Measurements from ENCODE around the gene NOS1.

NOS1 gene

DNA sequence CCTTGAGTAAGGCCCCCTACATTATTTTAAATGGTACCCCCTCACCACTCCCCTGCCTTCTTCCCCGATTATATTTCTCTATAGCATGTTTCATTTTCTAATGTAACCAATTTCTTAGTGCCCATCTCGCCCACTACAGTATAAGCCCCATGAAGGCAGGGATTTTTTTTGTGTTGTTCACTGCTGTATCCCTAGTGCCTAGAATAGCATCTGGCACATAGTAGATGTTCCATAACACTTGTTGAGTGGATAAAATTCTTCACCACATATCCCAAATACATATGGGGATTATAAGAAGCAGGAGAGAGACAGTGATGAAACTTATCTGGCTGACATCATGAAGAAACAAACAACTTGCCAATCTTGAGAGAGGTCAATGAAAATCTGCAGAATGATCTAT lies 182.7 kb downstream of the NOS1 start:
- H3K4me3 ChIP-seq (ENCODE audit: low read depth, low read length): no peak overlapping the region

DNA sequence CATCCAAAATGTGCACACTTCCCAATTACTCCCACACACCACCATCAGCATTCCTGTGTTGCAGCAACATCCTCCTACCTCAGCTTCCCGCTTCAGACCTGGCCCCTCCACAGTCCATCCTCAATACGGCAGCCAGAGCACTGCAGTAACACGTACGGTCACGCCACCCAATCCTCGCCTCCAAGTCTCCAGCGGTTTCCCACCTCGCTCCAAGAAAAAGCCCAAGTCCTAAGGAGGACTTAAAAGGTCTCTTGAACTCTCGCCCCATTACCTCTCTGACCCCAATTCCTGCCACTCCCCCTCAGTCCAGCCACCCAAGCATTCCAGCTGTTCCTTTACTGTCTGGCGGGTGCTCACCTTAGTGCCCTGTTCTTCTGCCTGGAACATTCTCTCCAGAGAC lies 183.1 kb downstream of the NOS1 start:
- no peak overlapping the region for H3K9ac ChIP-seq

More for the DNA sequence above, 182.7 kb downstream of the NOS1 start:
- H3K9me3 ChIP-seq (ENCODE audit: control insufficient read depth, low read length): no peaks in the 10 kb centered on the region
- H3K27ac ChIP-seq: no peak overlapping the region
- H3K4me1 ChIP-seq: no peaks in the 10 kb centered on the region
- no peaks in the 10 kb centered on the region for H3K27me3 ChIP-seq (ENCODE audit: control insufficient read depth, insufficient read depth, low read length)
- peaks cover 3% of the 10 kb centered on the region for H3K79me2 ChIP-seq
- H3K9ac ChIP-seq: no peak overlapping the region
- no peak overlapping the region for H3K4me2 ChIP-seq (ENCODE audit: low read length)
- H2AFZ ChIP-seq: no peak overlapping the region
- no peak for TF ChIP-seq CTCF (IDR thresholded peaks at IDR 0.05)
- no peaks in the 10 kb centered on the region for H3K36me3 ChIP-seq (ENCODE audit: control insufficient read depth, insufficient read depth, low read length)

GRCh38 chr12:117172168-117172567 lies 189.3 kb downstream of the NOS1 start:
- H3K36me3 ChIP-seq (ENCODE audit: control insufficient read depth, insufficient read depth, low read length): no peaks in the 10 kb centered on the region
- peaks cover 2% of the 10 kb centered on the region for H3K79me2 ChIP-seq
- no peaks in the 10 kb centered on the region for H3K27me3 ChIP-seq (ENCODE audit: control insufficient read depth, insufficient read depth, low read length)
- no peak for TF ChIP-seq CTCF (IDR thresholded peaks at IDR 0.05)
- H2AFZ ChIP-seq: no peak overlapping the region
- H3K9me3 ChIP-seq (ENCODE audit: control insufficient read depth, low read length): no peaks in the 10 kb centered on the region
- H3K4me1 ChIP-seq: no peaks in the 10 kb centered on the region
- no peak overlapping the region for H3K27ac ChIP-seq
- no peak overlapping the region for H3K4me3 ChIP-seq (ENCODE audit: low read depth, low read length)
- no peak overlapping the region for H3K9ac ChIP-seq
- H3K4me2 ChIP-seq (ENCODE audit: low read length): no peak overlapping the region

More for the DNA sequence above, 183.1 kb downstream of the NOS1 start:
- H3K79me2 ChIP-seq: peaks cover 3% of the 10 kb centered on the region
- H3K36me3 ChIP-seq (ENCODE audit: control insufficient read depth, insufficient read depth, low read length): no peaks in the 10 kb centered on the region
- no peaks in the 10 kb centered on the region for H3K9me3 ChIP-seq (ENCODE audit: control insufficient read depth, low read length)
- H3K27me3 ChIP-seq (ENCODE audit: control insufficient read depth, insufficient read depth, low read length): no peaks in the 10 kb centered on the region
- no peaks in the 10 kb centered on the region for H3K4me1 ChIP-seq
- no peak overlapping the region for H3K4me3 ChIP-seq (ENCODE audit: low read depth, low read length)
- H3K27ac ChIP-seq: no peak overlapping the region
- no peak for TF ChIP-seq CTCF (IDR thresholded peaks at IDR 0.05)
- H3K4me2 ChIP-seq (ENCODE audit: low read length): no peak overlapping the region
- H2AFZ ChIP-seq: no peak overlapping the region

DNA sequence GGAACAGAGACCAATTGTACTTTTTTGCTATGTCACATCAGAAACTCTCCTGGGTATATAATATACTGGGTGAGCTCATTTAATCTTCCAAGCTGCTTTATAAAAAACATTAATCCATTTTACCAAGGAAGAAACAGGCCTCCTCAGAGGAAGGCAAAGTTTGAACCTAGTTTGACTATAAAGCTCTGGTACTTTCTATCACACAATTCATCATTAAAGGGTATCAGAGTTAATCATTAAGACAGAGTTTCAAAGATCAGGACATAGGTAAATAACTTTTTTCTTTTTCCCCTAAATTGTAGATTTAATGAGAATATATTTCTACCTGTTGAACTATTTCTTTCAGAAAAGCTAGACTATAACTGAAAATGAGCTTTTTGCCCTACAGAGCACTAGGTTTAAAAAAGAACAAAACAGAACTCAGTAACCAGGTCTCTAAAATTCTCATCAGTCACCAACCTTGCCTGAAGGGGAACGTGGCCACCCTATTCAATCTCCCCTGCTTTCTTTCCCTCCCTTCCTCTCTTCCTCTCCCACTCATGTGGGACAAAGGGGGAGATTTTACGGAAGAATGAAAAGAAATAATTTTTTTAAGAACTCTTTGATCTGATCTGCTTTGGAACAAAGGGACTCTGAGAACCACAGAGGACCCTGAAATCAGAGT lies 189.8 kb downstream of the NOS1 start:
- H3K4me3 ChIP-seq (ENCODE audit: low read depth, low read length): no peak overlapping the region
- H2AFZ ChIP-seq: no peak overlapping the region
- H3K9me3 ChIP-seq (ENCODE audit: control insufficient read depth, low read length): no peaks in the 10 kb centered on the region
- H3K36me3 ChIP-seq (ENCODE audit: control insufficient read depth, insufficient read depth, low read length): no peaks in the 10 kb centered on the region
- H3K9ac ChIP-seq: no peak overlapping the region
- no peak overlapping the region for H3K4me2 ChIP-seq (ENCODE audit: low read length)
- no peak overlapping the region for H3K27ac ChIP-seq
- peaks cover 2% of the 10 kb centered on the region for H3K79me2 ChIP-seq
- no peaks in the 10 kb centered on the region for H3K27me3 ChIP-seq (ENCODE audit: control insufficient read depth, insufficient read depth, low read length)
- no peak for TF ChIP-seq CTCF (IDR thresholded peaks at IDR 0.05)
- no peaks in the 10 kb centered on the region for H3K4me1 ChIP-seq

GRCh38 chr12:117169548-117169947 lies 191.9 kb downstream of the NOS1 start:
- Histone ChIP-seq H3K4me3 (ENCODE audit: low read depth, low read length) (no peak overlapping the region), H2AFZ (no peak overlapping the region), H3K9ac (no peak overlapping the region), H3K27me3 (ENCODE audit: control insufficient read depth, insufficient read depth, low read length) (no peaks in the 10 kb centered on the region), H3K27ac (no peak overlapping the region), H3K4me2 (ENCODE audit: low read length) (no peak overlapping the region), H3K36me3 (ENCODE audit: control insufficient read depth, insufficient read depth, low read length) (no peaks in the 10 kb centered on the region), H3K4me1 (no peaks in the 10 kb centered on the region), H3K9me3 (ENCODE audit: control insufficient read depth, low read length) (no peaks in the 10 kb centered on the region), H3K79me2 (peaks cover 2% of the 10 kb centered on the region)
- no peak for TF ChIP-seq CTCF (IDR thresholded peaks at IDR 0.05)
